Adrenal gland (tissue), 5 donors: Measurements from ENCODE around the gene RHOT1.

Source experiments
- CTCF ChIP-seq, 6 experiments: fragments of 450-650 bp in 4 of 6; fragments of 200-600 bp in 2 of 6; sonication (generic) in 1 of 6; IDR thresholded peaks; 1 replicate in 5 of 6; 2 replicates in 1 of 6; pipeline versions ENCODE4 v1.5.1 to v1.8.0; 2016 to 2021; ENCODE audit warnings: antibody characterized with exemption in 6 of 6, mild to moderate bottlenecking in 2 of 6, moderate library complexity in 1 of 6
- POLR2A ChIP-seq, 2 donors: fragments of 450-650 bp; IDR thresholded peaks; one replicate each; pipeline ENCODE4 v1.6.1; 2017; ENCODE audit warnings: antibody characterized with exemption in 2 of 2, mild to moderate bottlenecking in 2 of 2, moderate library complexity in 1 of 2
- donor health status: DM: no; HTN: no; CAD: no.

DNA sequence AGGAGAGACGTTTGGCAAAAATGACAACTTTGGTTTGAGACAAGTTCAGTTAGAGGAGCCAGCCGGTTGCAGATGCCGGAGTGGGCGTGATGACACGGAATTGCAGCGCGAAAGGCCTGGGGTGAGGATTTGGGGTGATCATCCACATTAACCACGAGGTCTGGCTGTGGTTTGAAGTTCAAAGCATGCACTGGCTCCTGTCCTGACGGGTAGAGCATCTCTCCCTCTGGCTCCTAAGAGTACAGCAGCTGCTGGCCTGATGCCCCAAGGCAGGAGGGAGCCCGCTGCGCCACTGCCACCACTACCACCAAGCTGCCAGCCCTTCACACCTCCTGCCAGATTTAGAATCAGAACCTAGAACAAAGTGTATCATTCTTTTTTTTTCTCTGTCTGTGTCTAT is 127.1 kb downstream of the RHOT1 start:
- TF ChIP-seq CTCF (IDR thresholded peaks at IDR 0.05): no peak
- TF ChIP-seq POLR2A (IDR thresholded peaks at IDR 0.05): no peak
